ENCODE results near the gene TBC1D1.

TBC1D1 gene

DNA sequence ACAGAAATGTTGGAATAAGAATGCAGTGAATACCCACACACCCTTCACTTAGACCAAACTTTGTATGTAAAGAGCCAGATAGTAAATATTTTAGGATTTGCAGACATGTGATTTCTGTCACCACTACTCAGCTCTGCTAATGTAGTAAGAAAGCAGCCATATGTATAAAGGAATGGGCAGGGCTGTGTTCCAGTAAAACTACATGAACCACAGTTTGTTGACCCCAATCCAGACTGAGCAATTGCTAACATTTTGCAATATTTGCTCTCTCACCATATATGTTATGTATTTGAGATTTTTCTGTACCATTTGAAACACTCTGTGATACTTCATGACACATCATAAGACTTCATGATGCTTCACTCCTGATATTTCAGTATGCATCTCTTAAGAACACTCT, 32.0 kb upstream of the TBC1D1 start:
- TF ChIP-seq, protein P1, sequence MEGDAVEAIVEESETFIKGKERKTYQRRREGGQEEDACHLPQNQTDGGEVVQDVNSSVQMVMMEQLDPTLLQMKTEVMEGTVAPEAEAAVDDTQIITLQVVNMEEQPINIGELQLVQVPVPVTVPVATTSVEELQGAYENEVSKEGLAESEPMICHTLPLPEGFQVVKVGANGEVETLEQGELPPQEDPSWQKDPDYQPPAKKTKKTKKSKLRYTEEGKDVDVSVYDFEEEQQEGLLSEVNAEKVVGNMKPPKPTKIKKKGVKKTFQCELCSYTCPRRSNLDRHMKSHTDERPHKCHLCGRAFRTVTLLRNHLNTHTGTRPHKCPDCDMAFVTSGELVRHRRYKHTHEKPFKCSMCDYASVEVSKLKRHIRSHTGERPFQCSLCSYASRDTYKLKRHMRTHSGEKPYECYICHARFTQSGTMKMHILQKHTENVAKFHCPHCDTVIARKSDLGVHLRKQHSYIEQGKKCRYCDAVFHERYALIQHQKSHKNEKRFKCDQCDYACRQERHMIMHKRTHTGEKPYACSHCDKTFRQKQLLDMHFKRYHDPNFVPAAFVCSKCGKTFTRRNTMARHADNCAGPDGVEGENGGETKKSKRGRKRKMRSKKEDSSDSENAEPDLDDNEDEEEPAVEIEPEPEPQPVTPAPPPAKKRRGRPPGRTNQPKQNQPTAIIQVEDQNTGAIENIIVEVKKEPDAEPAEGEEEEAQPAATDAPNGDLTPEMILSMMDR (IDR thresholded peaks at IDR 0.05; ENCODE audit: insufficient read depth, low read depth, low read length, missing control alignments): no peak
- no peak for DNase-seq (ENCODE audit: low read depth)
- H3K4me3 ChIP-seq (ENCODE audit: low read length): no peak overlapping the region

DNA sequence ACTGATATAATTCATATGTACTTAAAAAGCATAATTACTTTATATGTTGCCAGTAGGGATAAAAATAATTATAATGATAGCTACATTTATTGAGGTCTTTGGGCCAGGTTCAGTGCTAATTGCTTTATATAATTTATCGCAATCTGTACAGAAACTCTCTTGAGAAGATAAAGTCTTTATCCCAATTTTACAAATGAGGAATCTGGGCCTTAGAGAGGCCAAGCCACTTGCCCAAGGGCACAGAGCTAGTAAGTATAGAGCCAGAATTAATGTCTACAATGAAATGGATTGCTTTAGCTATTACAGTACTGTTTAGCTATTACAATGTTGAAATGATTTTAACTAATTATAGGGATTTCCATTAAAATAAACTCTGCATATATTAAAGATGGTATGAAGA, 30.6 kb upstream of the TBC1D1 start:
- DNase-seq (ENCODE audit: low read depth): no peak
- no peak overlapping the region for H3K4me3 ChIP-seq (ENCODE audit: low read length)
- TF ChIP-seq, protein P1 (IDR thresholded peaks at IDR 0.05; ENCODE audit: insufficient read depth, low read depth, low read length, missing control alignments): no peak

DNA sequence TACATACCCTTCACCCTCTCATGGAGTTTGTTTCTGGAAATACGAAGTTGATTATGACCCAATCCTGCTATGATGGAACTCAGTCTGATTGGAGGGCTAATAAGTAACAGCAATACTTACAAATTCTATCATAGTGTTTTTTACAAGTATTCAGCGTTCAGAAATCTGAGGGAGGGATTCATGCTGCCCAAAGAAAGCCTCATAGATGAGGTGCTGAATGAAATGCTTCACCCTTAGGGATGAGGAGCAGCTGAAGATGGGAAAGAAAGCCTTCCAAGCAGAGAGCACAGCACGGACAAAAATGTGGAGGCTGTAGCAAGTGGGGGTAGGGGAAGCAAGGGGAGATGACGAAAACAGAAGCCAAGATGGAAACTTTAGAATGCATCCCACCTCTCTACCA, 27.9 kb upstream of the TBC1D1 start:
- TF ChIP-seq, protein P1 (IDR thresholded peaks at IDR 0.05; ENCODE audit: insufficient read depth, low read depth, low read length, missing control alignments): no peak
- no peak overlapping the region for H3K4me3 ChIP-seq (ENCODE audit: low read length)
- DNase-seq (ENCODE audit: low read depth): no peak

DNA sequence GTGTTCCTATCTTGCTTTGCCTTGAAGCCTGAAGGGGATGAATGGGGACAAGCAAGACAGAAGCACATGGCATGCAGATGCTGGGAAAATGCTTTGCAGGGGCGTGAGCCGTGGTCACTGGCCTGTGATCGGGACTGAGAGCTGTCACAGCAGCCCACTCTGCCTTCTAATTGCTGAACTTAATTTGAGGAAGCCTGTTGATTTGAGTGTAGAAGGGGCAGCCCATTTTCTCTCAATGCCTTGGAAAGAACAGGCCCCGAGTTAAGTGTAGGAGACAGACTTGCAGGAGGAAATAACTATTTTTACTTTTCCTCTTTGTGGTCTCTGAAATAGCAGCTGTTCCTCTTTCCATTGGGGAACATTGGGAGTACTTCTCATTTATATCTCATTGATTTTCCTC, 26.1 kb upstream of the TBC1D1 start:
- DNase-seq (ENCODE audit: low read depth): no peak
- TF ChIP-seq, protein P1 (IDR thresholded peaks at IDR 0.05; ENCODE audit: insufficient read depth, low read depth, low read length, missing control alignments): no peak
- no peak overlapping the region for H3K4me3 ChIP-seq (ENCODE audit: low read length)

DNA sequence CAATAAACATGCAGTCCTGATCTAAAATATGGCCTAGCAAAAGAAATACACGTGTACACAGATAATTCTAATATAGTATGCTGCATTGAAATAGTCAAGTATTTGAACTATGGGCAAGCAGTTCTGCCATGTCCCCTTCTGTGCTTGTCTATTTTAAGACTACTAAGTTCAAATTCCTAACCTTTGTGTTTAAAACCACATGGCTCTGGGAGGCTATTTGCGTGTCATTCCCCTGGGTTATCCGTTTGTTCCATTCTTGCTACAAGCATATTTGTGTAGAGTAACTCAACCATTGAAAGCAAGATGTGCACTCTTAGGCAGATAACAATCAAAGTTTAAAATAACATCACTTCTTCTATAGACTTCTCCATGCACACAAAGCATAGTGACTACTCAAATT, 25.4 kb upstream of the TBC1D1 start:
- DNase-seq (ENCODE audit: low read depth): no peak
- H3K4me3 ChIP-seq (ENCODE audit: low read length): no peak overlapping the region
- TF ChIP-seq, protein P1 (IDR thresholded peaks at IDR 0.05; ENCODE audit: insufficient read depth, low read depth, low read length, missing control alignments): no peak

DNA sequence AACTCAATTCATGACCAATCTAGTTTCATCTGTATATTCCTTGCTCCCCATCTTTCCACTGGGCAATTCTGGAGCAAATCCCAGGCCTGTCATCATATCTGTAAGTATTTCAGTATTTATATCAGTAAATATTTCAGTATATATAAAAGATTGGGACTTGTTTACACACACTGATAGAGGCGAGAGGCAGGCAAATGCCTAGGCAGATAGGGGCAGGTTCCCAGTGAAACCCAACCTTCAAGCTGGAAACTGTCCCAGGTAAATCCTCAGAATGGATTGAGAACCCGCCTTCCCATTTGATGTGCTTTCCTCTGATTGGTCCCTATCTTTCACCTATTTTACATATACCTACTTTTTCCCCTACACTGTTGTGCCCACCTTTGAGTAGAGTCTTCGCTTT, 23.8 kb upstream of the TBC1D1 start:
- H3K4me3 ChIP-seq (ENCODE audit: low read length): no peak overlapping the region
- TF ChIP-seq, protein P1 (IDR thresholded peaks at IDR 0.05; ENCODE audit: insufficient read depth, low read depth, low read length, missing control alignments): no peak
- no peak for DNase-seq (ENCODE audit: low read depth)

DNA sequence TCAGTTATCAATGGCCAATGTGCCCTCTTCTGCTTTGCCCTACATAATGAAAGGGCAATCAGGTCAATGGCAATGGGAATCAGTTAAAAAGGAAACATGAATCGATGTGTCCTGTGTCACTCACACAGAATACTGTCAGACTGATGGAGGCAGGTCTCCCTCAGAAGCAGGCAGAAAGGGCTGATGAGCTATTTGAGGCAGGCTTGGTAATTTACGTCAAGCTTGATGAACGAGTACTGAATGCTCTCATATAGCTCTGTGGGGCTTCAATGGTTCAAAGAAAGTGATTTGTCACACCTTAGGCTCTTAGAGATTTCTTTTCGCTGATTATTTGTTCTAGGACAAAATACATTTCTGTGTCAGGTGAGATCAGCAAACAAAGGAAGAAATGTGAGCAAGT, 22.6 kb upstream of the TBC1D1 start:
- DNase-seq (ENCODE audit: low read depth): no peak
- TF ChIP-seq, protein P1 (IDR thresholded peaks at IDR 0.05; ENCODE audit: insufficient read depth, low read depth, low read length, missing control alignments): no peak
- H3K4me3 ChIP-seq (ENCODE audit: low read length): no peak overlapping the region
